GM12874 (cell line): ENCODE data around the gene SCAPER.

Experiments
- TF ChIP-seq, protein P1 (sequence below): IDR thresholded peaks from 2 replicates; pipeline ENCODE4 v1.5.1; 2011; ENCODE audit warnings: low read depth, mild to moderate bottlenecking, control low read depth, low read length, moderate library complexity; ENCODE audit not compliant: insufficient read depth

Gene SCAPER

DNA sequence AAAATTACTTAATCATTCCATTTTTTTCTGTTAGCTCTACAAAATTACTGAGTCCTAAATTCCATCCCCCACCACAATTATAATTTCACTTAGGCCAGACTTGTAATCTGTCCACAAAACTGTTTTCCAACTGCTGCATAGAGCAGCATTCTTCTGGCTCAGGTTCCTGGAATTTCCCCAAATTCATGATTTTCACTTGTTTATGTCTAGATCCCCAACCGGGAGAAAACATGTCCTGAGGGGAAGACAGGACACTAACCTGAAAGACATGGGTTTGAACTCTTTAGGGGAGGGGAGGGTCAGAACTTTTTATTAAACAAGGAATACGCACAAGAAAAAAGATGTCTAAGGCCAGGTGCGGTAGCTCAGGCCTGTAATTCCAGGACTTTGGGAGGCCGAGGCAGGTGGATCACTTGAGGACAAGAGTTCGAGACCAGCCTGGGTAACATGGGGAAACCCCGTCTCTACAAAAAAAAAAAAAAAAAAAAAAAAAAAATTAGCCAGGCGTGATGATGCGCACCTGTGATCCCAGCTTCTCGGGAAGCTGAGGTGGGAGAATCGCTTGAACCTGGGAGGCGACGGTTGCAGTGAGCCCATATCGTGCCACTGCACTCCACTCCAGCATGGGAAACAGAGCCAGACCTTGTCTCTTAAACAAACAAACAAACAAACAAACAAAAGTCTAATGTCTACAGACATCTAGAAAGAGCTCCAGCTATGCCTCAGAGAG lies 595.4 kb downstream of the SCAPER start:
- TF ChIP-seq, protein P1, sequence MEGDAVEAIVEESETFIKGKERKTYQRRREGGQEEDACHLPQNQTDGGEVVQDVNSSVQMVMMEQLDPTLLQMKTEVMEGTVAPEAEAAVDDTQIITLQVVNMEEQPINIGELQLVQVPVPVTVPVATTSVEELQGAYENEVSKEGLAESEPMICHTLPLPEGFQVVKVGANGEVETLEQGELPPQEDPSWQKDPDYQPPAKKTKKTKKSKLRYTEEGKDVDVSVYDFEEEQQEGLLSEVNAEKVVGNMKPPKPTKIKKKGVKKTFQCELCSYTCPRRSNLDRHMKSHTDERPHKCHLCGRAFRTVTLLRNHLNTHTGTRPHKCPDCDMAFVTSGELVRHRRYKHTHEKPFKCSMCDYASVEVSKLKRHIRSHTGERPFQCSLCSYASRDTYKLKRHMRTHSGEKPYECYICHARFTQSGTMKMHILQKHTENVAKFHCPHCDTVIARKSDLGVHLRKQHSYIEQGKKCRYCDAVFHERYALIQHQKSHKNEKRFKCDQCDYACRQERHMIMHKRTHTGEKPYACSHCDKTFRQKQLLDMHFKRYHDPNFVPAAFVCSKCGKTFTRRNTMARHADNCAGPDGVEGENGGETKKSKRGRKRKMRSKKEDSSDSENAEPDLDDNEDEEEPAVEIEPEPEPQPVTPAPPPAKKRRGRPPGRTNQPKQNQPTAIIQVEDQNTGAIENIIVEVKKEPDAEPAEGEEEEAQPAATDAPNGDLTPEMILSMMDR = no peak

DNA sequence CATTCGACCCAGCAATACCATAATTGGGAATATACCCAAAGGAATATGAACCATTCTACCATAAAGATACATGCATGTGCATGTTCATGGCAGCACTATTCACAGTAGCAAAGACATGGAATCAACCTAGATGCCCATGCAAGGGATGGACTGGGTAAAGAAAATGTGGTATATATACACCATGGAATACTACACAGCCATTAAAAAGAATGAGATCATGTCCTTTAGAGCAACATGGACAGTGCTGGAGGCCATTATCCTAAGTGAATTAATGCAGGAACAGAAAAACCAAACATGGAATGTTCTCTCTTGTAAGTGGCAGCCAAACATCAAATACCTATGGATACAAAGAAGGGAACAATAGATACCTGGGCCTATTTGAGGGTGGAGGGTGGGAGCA lies 601.2 kb downstream of the SCAPER start:
- TF ChIP-seq, protein P1 = no peak

DNA sequence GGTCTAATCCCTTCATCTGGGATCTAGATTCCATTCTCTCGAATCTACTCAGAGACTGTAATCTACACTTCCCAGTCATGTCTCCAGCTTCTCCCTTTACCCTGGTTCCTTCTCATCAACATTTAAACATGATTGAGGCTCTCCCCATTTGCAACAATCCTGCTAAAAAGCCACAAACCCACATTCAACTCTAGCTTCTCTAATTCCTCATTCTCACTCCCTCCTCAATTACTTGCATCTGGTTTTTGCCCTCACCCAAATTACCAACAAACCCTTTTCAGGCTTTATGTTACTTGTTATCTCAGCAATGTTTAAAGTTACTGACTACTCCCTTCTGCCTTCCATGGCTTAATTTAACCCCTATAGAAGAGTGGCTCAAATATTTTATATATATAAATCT lies 605.4 kb downstream of the SCAPER start:
- TF ChIP-seq, protein P1 = no peak

DNA sequence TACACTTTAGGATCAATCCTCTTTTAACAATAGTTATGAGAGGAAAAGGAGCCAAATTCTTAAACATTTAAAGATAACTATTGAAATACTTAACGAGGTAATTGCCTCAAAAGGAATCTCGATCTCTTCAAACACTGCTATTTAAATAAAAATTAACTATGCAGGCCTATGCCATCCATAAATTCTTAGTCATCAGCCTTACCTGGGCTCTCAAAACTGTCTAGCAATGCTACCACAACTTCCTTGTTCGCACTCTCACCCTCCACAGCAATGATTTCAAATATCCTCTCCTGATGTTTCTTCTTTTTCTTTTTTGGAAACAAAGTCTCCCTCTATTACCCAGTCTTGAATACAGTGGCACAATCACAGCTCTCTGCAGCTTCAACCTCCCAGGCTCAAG lies 606.2 kb downstream of the SCAPER start:
- TF ChIP-seq, protein P1 = no peak
